HG03280 (cell line): Measurements from ENCODE around the gene MTR.
"Not testable (repeated sequence)": the region's sequence is repeated elsewhere in the genome, so short reads cannot be mapped to it uniquely, and the experiment has no call there.

Experiments used
- ATAC-seq: cut with Tn5 transposase; IDR thresholded peaks from one replicate; pipeline ENCODE4 v1.9.1; 2021; ENCODE audit warnings: mild to moderate bottlenecking, moderate library complexity; ENCODE audit not compliant: unreplicated experiment

The MTR gene

GRCh38 chr1:236893626-236894545 lies 98.8 kb downstream of the MTR start:
- ATAC-seq, result no peak

- no peak for ATAC-seq
Observed at GRCh38 chr1:236895665-236896387, 100.7 kb downstream of the MTR start.

- no peak for ATAC-seq
Observed at GRCh38 chr1:236896716-236897115, 101.6 kb downstream of the MTR start.

GRCh38 chr1:236904892-236905741 lies 110.0 kb downstream of the MTR start:
- no peak for ATAC-seq

GRCh38 chr1:236907205-236907604 lies 112.1 kb downstream of the MTR start:
- no peak for ATAC-seq

GRCh38 chr1:236908669-236909068 lies 113.6 kb downstream of the MTR start:
- ATAC-seq, result no peak

- ATAC-seq, result not testable (repeated sequence)
Observed at GRCh38 chr1:236911047-236911446, 116.0 kb downstream of the MTR start.

- no peak for ATAC-seq
Observed at GRCh38 chr1:236913371-236914037, 118.4 kb downstream of the MTR start.

GRCh38 chr1:236914375-236914774 lies 119.3 kb downstream of the MTR start:
- ATAC-seq, result no peak

GRCh38 chr1:236916131-236916800 lies 121.2 kb downstream of the MTR start:
- ATAC-seq, result no peak

- no peak for ATAC-seq
Observed at GRCh38 chr1:236917448-236917847, 122.4 kb downstream of the MTR start.

- no peak for ATAC-seq
Observed at GRCh38 chr1:236920286-236920894, 125.3 kb downstream of the MTR start.

- no peak for ATAC-seq
Observed at GRCh38 chr1:236921610-236922009, 126.5 kb downstream of the MTR start.

- no peak for ATAC-seq
Observed at GRCh38 chr1:236922190-236922589, 127.1 kb downstream of the MTR start.

- no peak for ATAC-seq
Observed at GRCh38 chr1:236925386-236925785, 130.3 kb downstream of the MTR start.

GRCh38 chr1:236930503-236930902 lies 135.4 kb downstream of the MTR start:
- no peak for ATAC-seq

- ATAC-seq, result no peak
Observed at GRCh38 chr1:236938760-236939159, 143.7 kb downstream of the MTR start.

- no peak for ATAC-seq
Observed at GRCh38 chr1:236942431-236942830, 147.3 kb downstream of the MTR start.

- ATAC-seq, result no peak
Observed at GRCh38 chr1:236944556-236944955, 149.5 kb downstream of the MTR start.

- ATAC-seq, result no peak
Observed at GRCh38 chr1:236945002-236945401, 149.9 kb downstream of the MTR start.
